ENCODE measurements around the gene NTN3.
A peak's percentile ranks its signal among the peaks of the same experiment; 100 is the strongest.

- peak in 2 of 4 experiments; percentile 7 to 25 for TF ChIP-seq CTCF (IDR thresholded peaks at IDR 0.05)
- TF ChIP-seq POLR2A (IDR thresholded peaks at IDR 0.05) = peak; percentile 67
- peak; percentile 41 for TF ChIP-seq POLR2AphosphoS5 (IDR thresholded peaks at IDR 0.05)
These were observed 3.4 kb upstream of the NTN3 start for GRCh38 chr16:2467528-2468232.
